Right renal pelvis (tissue), 4 donors: ENCODE data around the gene JPH3. TPM values are rescaled to one million over a fixed set of nuclear protein-coding genes. Genes with fewer than 3 reads are reported as not detected.

Source experiments
- DNase-seq, 4 donors: peaks; one replicate each; pipeline ENCODE4 v3.0.0-alpha.2; 2013; ENCODE audit warnings: low read depth in 4 of 4, low spot score in 3 of 4, missing footprints in 1 of 4
- polyA plus RNA-seq, 4 donors: library from polyadenylated mRNA; unstranded; fragments of 120-200 nt; gene quantifications; one replicate each; pipeline ENCODE4 v1.2.1, GENCODE V29; 2013; ENCODE audit not compliant: insufficient read length in 4 of 4

Gene JPH3
- polyA plus RNA-seq, 4 donors = 0.53 to 1.3 (median 0.70) TPM

GRCh38 chr16:87648236-87648635 lies 45.9 kb downstream of the JPH3 start:
- peak in 1 of 4 donors; percentile 18 for DNase-seq

- no peak for DNase-seq
These were observed 46.6 kb downstream of the JPH3 start for GRCh38 chr16:87648698-87649487.

- no peak for DNase-seq
These were observed 50.1 kb downstream of the JPH3 start for GRCh38 chr16:87652386-87652785.

GRCh38 chr16:87652799-87653198 lies 50.5 kb downstream of the JPH3 start:
- DNase-seq = no peak

- no peak for DNase-seq
These were observed 50.9 kb downstream of the JPH3 start for GRCh38 chr16:87653234-87653633.

- no peak for DNase-seq
These were observed 52.5 kb downstream of the JPH3 start for GRCh38 chr16:87654826-87655225.

GRCh38 chr16:87656328-87656727 lies 54.0 kb downstream of the JPH3 start:
- no peak for DNase-seq

- no peak for DNase-seq
These were observed 55.4 kb downstream of the JPH3 start for GRCh38 chr16:87657621-87658192.

GRCh38 chr16:87658564-87659225 lies 56.4 kb downstream of the JPH3 start:
- DNase-seq = no peak

- peak; percentile 28 to 47 (median 45) for DNase-seq
These were observed 59.3 kb downstream of the JPH3 start for GRCh38 chr16:87661561-87661960.

- DNase-seq = no peak
These were observed 60.2 kb downstream of the JPH3 start for GRCh38 chr16:87662254-87663204.

GRCh38 chr16:87664792-87665191 lies 62.5 kb downstream of the JPH3 start:
- no peak for DNase-seq

- DNase-seq = no peak
These were observed 62.9 kb downstream of the JPH3 start for GRCh38 chr16:87665193-87665592.

GRCh38 chr16:87666919-87667318 lies 64.6 kb downstream of the JPH3 start:
- DNase-seq = no peak

- DNase-seq = no peak
These were observed 65.1 kb downstream of the JPH3 start for GRCh38 chr16:87667443-87667842.

GRCh38 chr16:87667946-87668345 lies 65.6 kb downstream of the JPH3 start:
- no peak for DNase-seq

- DNase-seq = no peak
These were observed 67.4 kb downstream of the JPH3 start for GRCh38 chr16:87669672-87670071.

GRCh38 chr16:87671221-87671620 lies 68.9 kb downstream of the JPH3 start:
- no peak for DNase-seq

GRCh38 chr16:87671715-87672270 lies 69.5 kb downstream of the JPH3 start:
- no peak for DNase-seq

GRCh38 chr16:87674419-87674818 lies 72.1 kb downstream of the JPH3 start:
- no peak for DNase-seq
